ENCODE measurements around the gene CLEC4C.
"Not testable (repeated sequence)": the region's sequence is repeated elsewhere in the genome, so short reads cannot be mapped to it uniquely, and the experiment has no call there.

GRCh38 chr12:7730984-7731383 is 16.2 kb downstream of the CLEC4C start:
- TF ChIP-seq, protein P1, sequence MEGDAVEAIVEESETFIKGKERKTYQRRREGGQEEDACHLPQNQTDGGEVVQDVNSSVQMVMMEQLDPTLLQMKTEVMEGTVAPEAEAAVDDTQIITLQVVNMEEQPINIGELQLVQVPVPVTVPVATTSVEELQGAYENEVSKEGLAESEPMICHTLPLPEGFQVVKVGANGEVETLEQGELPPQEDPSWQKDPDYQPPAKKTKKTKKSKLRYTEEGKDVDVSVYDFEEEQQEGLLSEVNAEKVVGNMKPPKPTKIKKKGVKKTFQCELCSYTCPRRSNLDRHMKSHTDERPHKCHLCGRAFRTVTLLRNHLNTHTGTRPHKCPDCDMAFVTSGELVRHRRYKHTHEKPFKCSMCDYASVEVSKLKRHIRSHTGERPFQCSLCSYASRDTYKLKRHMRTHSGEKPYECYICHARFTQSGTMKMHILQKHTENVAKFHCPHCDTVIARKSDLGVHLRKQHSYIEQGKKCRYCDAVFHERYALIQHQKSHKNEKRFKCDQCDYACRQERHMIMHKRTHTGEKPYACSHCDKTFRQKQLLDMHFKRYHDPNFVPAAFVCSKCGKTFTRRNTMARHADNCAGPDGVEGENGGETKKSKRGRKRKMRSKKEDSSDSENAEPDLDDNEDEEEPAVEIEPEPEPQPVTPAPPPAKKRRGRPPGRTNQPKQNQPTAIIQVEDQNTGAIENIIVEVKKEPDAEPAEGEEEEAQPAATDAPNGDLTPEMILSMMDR (IDR thresholded peaks at IDR 0.05 in 8 of 11, conservative IDR thresholded peaks at IDR 0.05 in 3 of 11): not testable (repeated sequence)
- not testable (repeated sequence) for TF ChIP-seq POLR2AphosphoS5, POLR2A (IDR thresholded peaks at IDR 0.05)
